ENCODE data around the gene PCDHB10.
A peak's percentile ranks its signal among the peaks of the same experiment; 100 is the strongest.
"Not testable (repeated sequence)": the region's sequence is repeated elsewhere in the genome, so short reads cannot be mapped to it uniquely, and the experiment has no call there.

Gene PCDHB10

GRCh38 chr5:141188682-141189081, 3.5 kb upstream of the PCDHB10 start:
- not testable (repeated sequence) for DNase-seq

- not testable (repeated sequence) for DNase-seq
Measured at GRCh38 chr5:141189131-141189530, 3.0 kb upstream of the PCDHB10 start.

GRCh38 chr5:141194332-141194731, 2.2 kb downstream of the PCDHB10 start:
- DNase-seq: not testable (repeated sequence)

- DNase-seq: no peak
Measured at GRCh38 chr5:141196363-141196762, 4.2 kb downstream of the PCDHB10 start.

- peak; percentile 64 for DNase-seq
Measured at GRCh38 chr5:141199359-141200235, 7.4 kb downstream of the PCDHB10 start, which contains the start of gene PCDHB11. TSS of gene PCDHB11 (plus strand) at chr5:141199627. CDS start at chr5:141199775, 148 bp downstream.

- DNase-seq: not testable (repeated sequence)
Measured at GRCh38 chr5:141201126-141201525, 9.0 kb downstream of the PCDHB10 start.

- not testable (repeated sequence) for DNase-seq
Measured at GRCh38 chr5:141201646-141202045, 9.5 kb downstream of the PCDHB10 start.

- no peak for DNase-seq
Measured at GRCh38 chr5:141208478-141208877, 16.3 kb downstream of the PCDHB10 start, which contains the start of gene PCDHB12. TSS of gene PCDHB12 (plus strand) at chr5:141208719. CDS start at chr5:141208908, 189 bp downstream.

- DNase-seq: not testable (repeated sequence)
Measured at GRCh38 chr5:141210281-141210680, 18.1 kb downstream of the PCDHB10 start.

- not testable (repeated sequence) for DNase-seq
Measured at GRCh38 chr5:141210849-141211248, 18.7 kb downstream of the PCDHB10 start.

- DNase-seq: peak; percentile 72
Measured at GRCh38 chr5:141213656-141214339, 21.6 kb downstream of the PCDHB10 start, which contains the start of gene PCDHB13. TSS of gene PCDHB13 (plus strand) at chr5:141213919. CDS start at chr5:141214124, 205 bp downstream.

- not testable (repeated sequence) for DNase-seq
Measured at GRCh38 chr5:141214583-141214982, 22.4 kb downstream of the PCDHB10 start.

GRCh38 chr5:141215504-141215903, 23.4 kb downstream of the PCDHB10 start:
- DNase-seq: not testable (repeated sequence)

- DNase-seq: not testable (repeated sequence)
Measured at GRCh38 chr5:141216035-141216434, 23.9 kb downstream of the PCDHB10 start.

- DNase-seq: no peak
Measured at GRCh38 chr5:141223112-141223783, 31.1 kb downstream of the PCDHB10 start, which contains the start of gene PCDHB14. TSS of gene PCDHB14 (plus strand) at chr5:141223343. CDS start at chr5:141223506, 163 bp downstream.

- DNase-seq: not testable (repeated sequence)
Measured at GRCh38 chr5:141224844-141225243, 32.7 kb downstream of the PCDHB10 start.

- DNase-seq: not testable (repeated sequence)
Measured at GRCh38 chr5:141225421-141225820, 33.3 kb downstream of the PCDHB10 start.

- no peak for DNase-seq
Measured at GRCh38 chr5:141234109-141234667, 42.0 kb downstream of the PCDHB10 start.

- DNase-seq: not testable (repeated sequence)
Measured at GRCh38 chr5:141235922-141236321, 43.8 kb downstream of the PCDHB10 start.

- no peak for DNase-seq
Measured at GRCh38 chr5:141236516-141237313, 44.6 kb downstream of the PCDHB10 start.

GRCh38 chr5:141241496-141241895, 49.3 kb downstream of the PCDHB10 start:
- DNase-seq: no peak

Data from NCI-H774 (cell line).